GOT3 (cell line): ENCODE measurements around the gene EGR2.

Source experiments
- DNase-seq: peaks from one replicate; lab custom pipeline; 2025; ENCODE audit warnings: mixed read lengths; lab: John Stamatoyannopoulos, UW

Gene EGR2

DNA sequence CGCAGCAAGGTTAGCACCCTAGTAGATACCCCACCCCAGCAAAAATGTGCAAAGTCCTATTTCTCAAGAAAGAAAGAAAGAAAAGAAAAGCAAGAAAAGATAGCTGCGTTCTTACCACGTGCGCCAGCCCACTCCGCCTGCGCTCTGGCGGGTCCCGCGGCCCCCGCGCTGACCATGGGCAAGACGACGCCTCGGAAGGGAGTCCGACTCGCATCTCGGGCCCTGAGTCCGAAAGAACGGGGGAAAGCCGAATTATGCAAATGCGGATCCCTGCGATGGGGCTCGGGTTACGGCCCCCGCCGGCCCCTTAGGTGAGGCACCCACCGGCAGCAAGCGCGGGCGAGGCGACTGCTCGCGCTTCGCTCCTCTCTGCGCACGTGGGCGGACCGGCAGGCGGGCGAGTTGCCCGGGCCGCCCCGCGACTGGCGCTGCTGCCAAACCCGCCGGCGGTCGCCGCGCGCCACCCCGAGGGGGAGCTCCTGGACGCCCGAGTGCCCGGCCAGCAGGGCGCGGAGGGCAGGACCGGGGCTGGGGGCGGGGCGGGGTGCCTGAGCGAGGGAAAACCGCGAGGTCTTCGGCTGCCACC, 2.4 kb upstream of the EGR2 start:
- DNase-seq = no peak

DNA sequence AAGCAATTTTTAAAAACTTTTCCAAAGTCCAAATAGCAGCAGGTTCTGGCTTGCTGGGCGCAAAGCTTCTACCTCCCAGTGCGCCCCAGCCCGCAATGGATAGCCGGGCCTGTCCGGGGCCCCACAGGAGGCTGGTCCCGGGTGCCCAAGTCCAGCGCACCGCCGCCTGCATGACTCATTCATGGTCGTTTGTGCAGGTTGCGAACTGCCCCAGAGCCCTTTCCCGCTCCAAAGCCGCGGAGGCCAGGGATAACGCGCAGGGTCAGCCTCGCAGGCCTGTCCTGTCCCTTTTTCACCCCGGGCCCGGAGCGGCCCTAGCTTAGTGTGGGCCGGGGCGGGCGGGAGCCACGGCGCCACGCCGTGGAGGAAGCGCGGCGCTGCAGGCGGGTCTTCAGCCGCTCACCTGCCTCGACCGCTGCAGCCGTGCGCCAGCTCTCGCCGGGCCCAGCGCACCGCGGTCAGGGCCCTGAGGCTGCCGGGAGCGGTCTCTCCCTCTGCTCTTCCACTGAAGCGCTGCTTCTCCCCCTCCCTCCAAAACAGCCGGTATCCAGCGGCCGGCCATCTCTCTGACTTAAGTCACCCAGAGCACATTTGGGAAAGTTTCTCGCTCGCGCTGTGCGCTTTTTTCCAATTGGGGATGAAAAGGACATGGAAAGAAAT, 1.7 kb upstream of the EGR2 start:
- DNase-seq = no peak

DNA sequence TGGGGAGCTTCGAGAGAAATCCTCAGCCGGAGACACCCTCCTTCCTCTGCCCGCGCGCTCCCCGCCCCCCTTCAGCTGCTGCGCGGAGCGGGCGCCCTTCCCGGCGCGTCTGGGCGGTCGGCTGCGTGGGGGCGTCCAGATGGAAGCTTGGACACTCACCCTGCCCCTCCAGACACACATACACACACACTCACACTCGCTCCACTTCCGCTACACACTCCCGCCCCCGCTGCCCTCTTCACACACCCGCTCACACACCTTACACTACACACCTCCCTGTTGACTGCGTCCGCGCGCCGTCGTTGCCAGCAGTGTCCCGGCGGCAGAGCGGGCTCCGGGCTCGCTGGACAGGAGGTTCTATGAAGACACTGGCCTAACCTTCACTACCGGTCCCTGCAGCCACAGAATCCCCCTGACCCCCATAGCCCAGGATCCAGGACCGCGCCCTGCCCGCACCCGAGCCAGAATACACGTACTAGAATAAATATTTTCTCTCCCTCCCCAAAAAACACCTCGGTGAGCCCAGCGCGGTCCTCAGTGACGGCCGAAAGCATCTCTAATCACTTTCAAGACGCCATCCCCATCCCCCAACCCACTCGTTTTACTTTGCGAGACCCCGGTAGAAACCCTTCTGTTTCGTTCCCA, 1.1 kb upstream of the EGR2 start:
- no peak for DNase-seq

DNA sequence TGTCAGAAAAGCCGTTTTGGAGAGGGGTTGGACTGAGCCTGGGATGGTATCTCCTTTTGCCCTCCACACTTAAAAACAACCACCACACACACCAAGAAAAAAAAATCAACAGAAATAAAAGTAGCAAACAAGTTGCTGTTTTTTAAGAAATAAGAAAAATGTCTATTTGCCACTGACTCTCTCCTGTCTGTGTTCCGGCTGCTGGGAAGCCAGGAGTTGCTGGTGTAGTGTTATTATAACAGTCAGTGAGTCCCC, 163 bp downstream of the EGR2 start:
- DNase-seq = no peak

DNA sequence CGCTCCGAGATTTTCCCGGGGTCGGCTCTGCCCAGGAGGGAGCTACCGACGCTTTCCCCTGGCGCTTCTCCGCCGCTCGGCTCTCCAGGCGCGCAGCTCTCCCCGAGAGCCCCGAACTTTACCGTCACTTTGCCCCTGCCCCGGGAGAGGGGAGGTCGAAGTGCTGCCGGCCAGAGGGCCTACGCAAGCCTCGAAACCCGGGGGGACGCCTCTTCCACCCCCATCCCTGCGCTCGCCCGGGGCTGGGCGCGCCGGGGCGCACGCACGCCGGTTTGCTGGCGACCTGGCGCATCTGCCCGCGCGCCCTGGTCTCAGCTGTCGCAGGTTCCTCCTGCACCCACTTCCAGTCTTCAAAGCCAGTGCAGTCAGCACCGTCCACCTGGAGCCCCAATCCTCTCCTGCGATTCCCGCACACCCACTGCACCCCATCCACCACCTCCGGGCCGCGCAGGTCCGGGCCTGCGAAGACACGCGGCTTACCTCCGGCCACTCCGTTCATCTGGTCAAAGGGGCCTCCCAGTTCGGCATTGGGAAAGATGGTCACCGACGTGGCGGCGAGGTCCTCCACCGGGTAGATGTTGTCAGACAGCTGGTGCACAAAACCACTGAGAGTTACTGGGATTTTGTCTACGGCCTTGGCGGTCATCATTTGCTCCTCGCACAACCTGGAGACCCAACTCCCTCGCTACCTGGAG, 638 bp downstream of the EGR2 start:
- DNase-seq = no peak

DNA sequence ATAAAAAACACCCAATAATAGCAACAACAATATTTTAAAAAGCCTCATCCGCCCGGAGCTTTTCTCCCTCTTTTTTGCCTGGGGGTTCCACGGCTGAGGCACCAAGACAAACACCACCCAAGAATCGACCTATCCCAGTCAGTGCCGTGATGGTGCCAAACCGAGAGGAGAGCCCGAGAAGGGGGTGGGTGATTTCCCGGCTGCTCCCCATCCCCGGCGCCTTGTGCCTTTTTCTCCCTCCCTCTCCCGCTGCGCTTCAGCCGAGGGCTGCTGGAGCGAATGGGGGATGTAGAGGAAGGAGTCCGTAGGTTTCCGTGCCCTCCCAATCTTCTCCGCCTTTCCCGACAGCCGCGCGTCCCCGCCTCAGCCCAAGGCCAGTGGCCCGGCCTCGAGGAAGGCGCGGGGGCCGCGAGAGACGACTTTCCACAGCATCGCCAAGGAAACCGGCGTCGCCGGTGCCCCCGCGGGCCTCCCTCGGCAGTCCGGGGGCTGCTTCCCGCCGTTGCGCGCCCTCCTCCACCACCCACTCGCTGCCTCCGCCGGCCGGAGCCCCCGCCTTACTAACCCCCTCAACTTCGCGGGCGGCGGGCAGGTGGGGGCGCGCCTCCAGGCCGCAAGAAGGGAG, 1.3 kb downstream of the EGR2 start:
- no peak for DNase-seq

DNA sequence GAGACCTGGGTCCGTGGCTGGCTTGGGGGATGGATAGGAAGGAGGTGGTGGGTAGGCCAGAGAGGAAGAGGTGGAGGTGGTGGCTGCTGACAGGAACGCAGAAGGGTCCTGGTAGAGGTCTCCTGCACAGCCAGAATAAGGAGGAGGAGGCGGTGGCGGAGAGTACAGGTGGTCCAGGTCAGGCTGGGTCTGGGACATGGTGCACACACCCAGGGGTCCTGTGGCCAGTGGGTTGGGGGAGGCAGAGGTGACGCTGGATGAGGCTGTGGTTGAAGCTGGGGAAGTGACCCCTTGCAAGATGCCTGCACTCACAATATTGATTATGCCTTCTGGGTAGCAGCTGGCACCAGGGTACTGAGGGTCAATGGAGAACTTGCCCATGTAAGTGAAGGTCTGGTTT, 2.2 kb downstream of the EGR2 start:
- no peak for DNase-seq

DNA sequence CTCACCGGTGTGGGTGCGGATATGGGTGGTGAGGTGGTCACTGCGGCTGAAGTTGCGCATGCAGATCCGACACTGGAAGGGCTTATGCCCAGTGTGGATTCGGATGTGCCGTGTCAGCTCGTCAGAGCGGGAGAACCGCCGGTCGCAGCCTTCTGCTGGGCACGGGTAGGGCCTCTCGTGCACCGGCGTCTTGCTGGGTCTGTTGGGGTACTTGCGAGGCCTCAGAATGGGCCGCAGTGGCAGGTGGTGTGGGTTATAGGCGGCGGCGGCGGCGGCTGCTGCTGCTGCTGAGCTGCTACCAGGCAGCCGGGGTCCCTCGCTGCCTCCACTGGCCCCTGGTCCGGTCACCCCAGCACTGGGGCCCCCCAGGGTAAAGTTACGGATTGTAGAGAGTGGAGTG, 2.7 kb downstream of the EGR2 start:
- no peak for DNase-seq

DNA sequence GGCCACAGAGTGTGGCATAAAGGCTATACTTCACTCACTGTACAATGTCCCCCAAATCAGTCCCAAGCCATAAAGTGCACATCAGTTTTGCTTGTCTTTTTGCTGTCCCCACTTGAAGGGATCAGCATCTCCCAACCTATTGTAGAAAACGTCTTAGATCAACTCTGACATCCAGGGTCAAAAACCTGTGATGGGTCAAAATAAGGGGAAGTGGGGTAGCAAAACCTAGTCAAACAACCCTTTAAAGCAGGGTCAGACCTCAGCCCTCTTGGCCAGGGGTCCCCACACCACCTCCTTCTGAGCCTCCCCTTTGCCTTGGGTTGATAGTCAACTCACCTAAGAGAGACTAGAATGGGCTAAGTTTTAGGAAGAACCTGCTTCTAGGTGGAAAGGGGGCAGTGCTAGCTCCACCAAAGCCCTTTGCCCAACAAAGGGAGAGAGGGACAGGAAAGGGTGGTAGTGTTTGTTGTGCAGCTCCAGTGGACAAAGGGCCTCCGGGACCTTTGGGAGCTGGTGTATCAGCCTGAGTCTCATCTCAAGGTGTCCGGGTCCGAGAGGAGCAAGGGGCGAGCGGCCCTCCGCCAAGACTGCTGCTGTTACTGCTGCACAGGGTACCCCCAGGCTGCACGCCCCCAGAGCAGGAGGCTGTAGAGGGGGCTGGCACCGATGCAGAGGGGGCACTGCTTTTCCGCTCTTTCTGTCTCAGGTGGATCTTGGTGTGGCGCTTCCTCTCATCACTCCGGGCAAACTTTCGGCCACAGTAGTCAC, 3.3 kb downstream of the EGR2 start:
- no peak for DNase-seq

DNA sequence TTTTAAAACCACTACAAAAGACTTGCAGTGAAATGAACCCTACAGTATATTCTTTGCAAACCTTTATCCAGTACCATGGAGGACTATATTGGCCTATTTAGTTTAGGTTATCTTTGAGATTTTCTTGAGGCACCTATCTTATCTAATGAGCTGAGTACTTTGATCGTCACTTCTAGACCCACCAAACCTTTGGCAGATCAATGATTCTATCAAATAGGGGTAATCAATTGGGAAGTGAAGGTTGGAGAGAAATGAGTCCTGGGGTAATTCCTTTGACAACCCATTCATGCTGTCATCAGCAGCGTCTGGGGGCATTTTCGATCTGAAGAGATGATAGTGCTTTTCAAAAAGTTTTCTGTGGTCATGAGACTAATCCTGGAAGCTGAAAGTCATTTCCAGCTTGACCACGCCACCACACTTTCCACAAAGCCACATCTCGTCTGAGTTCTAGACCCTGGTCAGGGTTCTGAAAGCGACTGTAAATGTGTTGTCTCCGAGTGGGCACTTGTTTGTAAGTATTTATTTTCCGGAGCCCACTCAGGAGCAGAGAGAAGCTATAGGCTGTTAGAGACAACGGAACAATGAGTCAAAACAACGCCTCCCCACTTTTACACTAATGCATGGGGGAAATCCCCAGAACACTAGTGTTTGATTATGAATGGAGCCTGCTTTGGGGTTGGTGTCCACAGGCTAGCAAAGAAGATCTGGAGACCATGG, 4.8 kb downstream of the EGR2 start:
- no peak for DNase-seq

DNA sequence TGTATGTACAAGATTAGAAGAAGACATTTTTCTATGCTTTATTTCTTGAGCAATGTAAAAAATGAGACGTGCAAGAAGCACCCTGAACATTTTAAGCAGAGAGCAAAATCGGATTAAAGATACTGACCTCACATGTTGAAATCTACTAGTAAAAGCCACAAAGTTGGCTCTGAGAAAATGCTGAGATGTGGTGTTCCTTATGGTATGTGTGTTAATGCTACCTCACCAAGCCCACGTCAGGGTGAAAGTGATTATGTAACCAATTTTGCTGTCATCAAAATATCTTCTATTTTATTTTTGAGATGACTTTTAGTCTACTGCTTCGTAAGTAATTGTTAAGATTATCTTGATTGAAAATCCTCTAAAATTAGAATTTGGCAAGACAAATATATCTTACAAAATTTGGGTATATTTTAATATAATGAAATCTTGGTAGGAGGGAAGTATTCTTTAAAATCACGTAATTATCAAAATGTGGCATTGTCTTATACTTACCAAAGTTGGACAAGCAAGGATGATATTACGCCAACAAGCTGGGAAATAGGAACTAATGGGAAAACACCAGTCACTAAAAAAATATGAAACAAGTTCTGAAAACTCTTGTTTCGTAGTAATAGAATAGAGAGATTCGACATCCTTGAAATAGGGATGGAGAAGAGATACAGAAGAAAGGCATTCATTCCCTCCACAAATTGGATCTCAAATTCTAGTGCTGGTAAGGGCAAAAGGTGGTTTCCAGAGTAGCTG, 5.8 kb downstream of the EGR2 start:
- no peak for DNase-seq

DNA sequence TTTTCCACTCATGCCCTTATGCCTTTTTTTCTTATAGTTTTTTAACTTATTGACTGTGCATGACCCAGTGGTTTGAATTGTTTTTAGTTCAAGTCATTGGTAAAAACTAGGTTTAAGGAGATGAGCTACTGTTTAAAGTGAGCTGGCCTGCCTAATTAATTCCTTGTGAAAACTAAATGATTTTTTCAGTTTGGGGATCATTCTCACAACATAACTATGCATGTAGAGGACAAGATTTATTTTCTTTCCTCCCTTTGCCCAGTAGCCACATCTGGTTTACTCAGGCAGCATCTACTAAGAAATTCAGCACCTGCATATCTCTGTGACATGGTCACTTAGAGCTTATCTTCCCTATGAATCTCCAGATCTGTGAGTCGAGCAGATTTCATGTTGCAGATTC, 9.9 kb downstream of the EGR2 start:
- no peak for DNase-seq

DNA sequence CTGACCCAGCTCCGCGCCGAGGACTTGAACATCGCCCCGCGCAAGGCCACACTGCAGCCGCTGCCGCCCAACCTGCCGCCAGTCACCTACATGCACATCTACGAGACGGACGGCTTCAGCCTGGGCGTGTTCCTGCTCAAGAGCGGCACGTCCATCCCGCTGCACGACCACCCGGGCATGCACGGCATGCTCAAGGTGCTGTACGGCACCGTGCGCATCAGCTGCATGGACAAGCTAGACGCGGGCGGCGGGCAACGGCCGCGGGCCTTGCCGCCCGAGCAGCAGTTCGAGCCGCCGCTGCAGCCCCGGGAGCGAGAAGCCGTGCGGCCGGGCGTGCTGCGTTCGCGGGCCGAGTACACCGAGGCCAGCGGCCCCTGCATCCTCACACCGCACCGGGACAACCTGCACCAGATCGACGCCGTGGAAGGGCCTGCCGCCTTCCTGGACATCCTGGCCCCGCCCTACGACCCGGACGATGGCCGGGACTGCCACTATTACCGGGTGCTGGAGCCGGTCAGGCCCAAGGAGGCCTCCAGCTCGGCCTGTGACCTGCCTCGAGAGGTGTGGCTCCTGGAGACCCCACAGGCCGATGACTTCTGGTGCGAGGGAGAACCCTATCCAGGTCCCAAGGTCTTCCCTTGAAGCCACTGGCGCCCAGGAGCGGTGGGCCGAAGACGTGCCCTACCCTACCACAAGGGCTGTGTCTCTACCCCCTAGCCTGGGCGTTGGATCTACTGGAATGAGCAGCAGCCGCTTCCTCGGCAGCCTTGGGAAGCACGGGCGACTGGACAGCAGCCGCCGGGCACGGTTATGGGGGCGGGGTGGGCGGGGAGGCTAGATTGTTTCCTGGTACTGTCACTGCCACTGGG, 10.7 kb downstream of the EGR2 start:
- DNase-seq = no peak

DNA sequence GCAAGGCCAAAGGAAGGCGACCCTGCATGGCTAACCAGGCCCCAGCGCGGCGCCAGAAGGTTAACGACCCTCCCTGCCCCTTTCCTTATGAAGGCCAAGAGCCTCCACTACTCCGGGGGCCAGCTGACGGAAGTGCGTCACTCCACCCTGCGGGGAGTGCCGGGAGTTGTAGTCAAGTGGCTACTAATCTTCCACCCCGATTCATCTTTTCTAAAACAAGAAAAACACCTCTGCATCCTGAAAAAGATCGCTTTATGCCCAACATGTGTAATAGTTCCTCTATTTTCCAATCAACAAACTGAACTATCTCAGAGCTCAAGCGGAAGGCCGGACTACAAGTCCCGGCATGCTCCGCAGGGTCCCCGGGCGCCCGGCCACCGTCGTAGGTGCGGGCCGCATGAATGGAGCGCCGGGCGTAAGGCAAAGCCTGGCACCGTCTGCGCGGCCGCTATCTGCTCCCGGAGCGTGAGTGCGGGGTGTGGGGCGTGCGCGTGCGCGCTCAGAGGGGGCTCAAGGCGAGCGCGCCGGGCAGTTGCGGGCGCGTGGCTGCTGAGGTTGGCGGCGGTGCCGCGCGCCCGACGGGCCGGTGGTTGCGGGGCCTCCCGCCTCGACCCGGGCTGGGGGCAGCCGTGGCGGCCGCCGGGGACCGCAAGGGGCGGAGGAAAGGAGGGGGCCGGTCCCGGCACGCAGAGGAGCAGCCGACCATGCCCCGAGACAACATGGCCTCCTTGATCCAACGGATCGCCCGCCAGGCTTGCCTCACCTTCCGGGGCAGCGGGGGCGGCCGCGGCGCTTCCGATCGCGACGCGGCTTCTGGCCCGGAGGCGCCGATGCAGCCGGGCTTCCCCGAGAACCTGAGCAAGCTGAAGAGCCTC, 11.6 kb downstream of the EGR2 start, which contains the start of gene ADO:
Gene ADO, plus strand, starts transcription at position 365 of the 875 bp plus-strand sequence. Its CDS starts 340 bp downstream, at position 705.
- peak; percentile 44 for DNase-seq

DNA sequence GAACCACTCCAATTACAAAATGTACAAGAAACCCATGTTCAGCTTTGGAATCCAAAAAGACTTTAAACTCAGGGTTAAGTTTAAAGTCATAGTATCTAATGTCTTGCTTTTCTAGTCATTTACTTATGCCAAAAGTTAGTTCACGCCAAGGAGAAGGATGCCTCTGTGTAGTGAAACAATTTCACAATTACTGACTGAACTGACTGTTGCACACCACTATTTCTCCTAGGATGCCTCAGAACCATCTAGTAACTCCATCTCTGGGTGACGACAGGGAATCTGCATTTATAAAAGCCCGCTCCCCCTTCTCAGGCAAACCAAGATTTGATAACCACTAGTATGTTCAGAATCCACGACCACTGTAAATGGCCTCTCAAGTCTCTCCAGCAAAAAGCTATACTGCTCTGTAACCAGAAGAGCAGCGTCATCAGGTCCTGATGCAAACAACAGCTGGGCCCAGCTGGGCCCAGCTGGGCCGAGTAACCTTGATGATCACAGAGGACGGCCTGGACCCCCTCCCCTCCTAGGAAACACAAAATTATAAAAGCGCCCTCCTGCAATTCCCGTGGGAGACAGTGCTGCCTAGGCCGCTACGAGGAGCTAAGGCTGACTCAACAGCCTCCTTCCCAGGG, 12.3 kb downstream of the EGR2 start:
- DNase-seq = no peak

DNA sequence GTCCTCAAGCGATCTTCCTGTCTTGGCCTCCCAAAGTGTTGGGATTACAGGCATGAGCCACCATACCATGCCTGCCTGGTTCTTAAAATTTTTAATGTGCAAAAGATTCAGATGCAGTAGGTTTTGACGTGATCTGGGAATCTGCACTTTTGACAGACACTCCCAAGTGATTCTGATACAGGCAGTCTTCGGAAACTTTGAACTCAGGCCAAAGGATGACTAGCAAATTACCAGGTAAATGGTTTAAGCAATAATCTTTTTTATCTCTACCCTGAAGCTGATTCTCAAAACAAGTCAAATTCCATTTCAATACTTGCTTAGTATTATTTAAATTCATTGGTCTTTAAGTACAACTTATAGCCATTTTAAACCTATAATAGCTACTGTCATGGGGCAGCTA, 14.3 kb downstream of the EGR2 start:
- no peak for DNase-seq

DNA sequence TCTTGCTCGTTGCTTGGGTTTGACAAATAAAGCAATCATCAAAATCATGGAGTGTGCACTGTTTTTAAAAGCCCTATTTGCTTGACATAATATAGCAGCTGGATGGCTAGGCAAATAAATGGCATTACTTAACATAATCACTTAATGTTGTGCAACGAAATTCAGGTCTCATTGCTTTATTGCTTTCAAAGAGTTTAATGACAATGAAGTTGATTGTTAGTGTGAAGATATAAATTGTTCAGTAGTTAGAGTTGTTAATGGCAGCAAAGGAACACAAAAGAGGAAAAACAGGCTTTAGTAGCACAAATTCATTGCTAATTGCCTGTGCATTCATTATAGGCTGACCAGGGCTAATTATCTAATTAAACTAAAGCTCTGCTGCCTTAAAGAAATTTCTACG, 19.3 kb downstream of the EGR2 start:
- no peak for DNase-seq

DNA sequence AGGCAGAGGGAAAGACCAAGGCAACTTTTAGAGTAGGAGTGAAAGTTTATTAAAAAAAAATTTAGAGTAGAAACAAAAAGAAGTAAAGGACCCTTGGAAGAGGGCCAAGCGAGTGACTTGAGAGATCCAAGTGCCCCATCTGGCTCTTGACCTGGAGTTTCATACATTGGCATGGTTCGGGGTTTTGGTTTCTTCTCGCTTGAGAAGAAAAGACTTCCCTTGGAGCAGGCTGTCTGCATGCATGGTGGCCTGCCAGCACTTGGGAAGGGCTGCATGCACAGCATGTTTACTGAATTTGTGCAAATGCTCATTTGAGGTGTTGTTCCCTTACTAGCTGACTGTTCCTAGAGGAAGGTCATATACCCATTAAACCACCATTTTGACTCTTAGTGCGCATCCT, 20.4 kb downstream of the EGR2 start:
- no peak for DNase-seq
